ENCODE data around the gene DIAPH2. TPM values are rescaled to one million over a fixed set of nuclear protein-coding genes. Genes with fewer than 3 reads are reported as not detected.
A peak's percentile ranks its signal among the peaks of the same experiment; 100 is the strongest.

The DIAPH2 gene
- total RNA-seq, 4 donors from 2014 or later, result 40.2 to 52.2 (median 44.8) TPM

- Histone ChIP-seq H3K4me3 (no peak overlapping the region), H3K27ac (no peak overlapping the region), H3K4me1 (no peaks in the 10 kb centered on the region), H3K9me3 (no peaks in the 10 kb centered on the region), H3K36me3 (no peaks in the 10 kb centered on the region), H3K27me3 (no peaks in the 10 kb centered on the region)
- WGBS, 2 donors, result 70 to 81% methylated on average over 1 of the region's 1 CpG
- TF ChIP-seq EP300 (IDR thresholded peaks at IDR 0.05) (no peak), POLR2A (IDR thresholded peaks at IDR 0.05) (no peak), CTCF (IDR thresholded peaks at IDR 0.05) (no peak)
- no peak for DNase-seq (ENCODE audit: low spot score in 2 of 2)
These were observed 346.3 kb downstream of the DIAPH2 start for GRCh38 chrX:97030947-97031346.

- Histone ChIP-seq H3K4me3 (no peak overlapping the region), H3K9me3 (no peaks in the 10 kb centered on the region), H3K36me3 (no peaks in the 10 kb centered on the region), H3K4me1 (peaks cover 0 to 6% (median 0%) of the 10 kb centered on the region in 4 donors), H3K27ac (no peak overlapping the region), H3K27me3 (no peaks in the 10 kb centered on the region)
- 25 to 47% methylated on average over 4 of the region's 4 CpGs for WGBS, 2 donors
- peak in 1 of 2 donors; percentile 4 for DNase-seq (ENCODE audit: low spot score in 2 of 2)
- TF ChIP-seq POLR2A (IDR thresholded peaks at IDR 0.05), result no peak
- no peak for TF ChIP-seq CTCF (IDR thresholded peaks at IDR 0.05)
- TF ChIP-seq EP300 (IDR thresholded peaks at IDR 0.05), result no peak
These were observed 354.9 kb downstream of the DIAPH2 start for GRCh38 chrX:97039363-97040029.

DNA sequence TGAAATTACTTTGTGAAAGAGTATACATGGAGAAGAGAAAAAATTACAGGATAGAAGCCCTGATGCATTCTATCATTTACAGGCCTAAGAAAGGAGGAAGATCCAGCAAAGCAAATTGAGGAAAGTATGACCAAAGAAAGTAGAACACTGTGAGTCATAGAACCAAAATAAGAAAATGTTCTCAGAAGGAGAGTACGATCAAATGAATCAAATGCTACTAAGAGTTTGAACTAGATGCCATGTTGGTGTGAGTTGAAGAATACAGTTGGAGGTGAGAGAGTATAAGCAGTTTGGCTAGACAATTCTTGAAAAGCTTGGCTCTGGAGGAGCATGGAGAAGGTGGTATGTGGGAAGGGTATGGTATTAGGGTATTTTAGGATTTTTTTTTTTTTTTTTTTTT, 360.8 kb downstream of the DIAPH2 start:
- no peaks in the 10 kb centered on the region for H3K27me3 ChIP-seq
- no peaks in the 10 kb centered on the region for H3K4me1 ChIP-seq
- no peaks in the 10 kb centered on the region for H3K9me3 ChIP-seq
- no peak overlapping the region for H3K27ac ChIP-seq
- no peak for DNase-seq (ENCODE audit: low spot score in 2 of 2)
- H3K36me3 ChIP-seq, result no peaks in the 10 kb centered on the region
- 73 to 89% methylated on average over 1 of the region's 1 CpG for WGBS, 2 donors
- H3K4me3 ChIP-seq, result no peak overlapping the region
- TF ChIP-seq POLR2A (IDR thresholded peaks at IDR 0.05), result no peak
- no peak for TF ChIP-seq EP300 (IDR thresholded peaks at IDR 0.05)
- TF ChIP-seq CTCF (IDR thresholded peaks at IDR 0.05), result no peak

DNA sequence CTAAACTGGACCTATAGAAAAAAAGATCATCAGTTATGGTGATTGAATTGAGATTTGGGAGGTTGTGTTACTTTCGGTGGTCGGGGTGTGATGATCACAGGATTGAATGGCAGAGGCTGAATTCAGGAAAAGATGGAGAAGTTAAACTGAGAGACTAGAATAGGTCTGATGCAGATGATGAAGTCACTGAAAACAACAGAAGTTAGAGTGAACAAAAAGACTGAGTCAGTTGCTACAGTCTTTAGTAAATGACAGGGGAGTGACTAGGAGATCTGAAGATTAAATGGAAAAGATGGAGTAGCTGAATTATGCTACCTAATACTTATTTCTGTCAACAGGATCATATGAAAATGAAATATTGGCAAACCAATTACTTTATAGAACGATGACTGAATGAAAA, 362.2 kb downstream of the DIAPH2 start:
- H3K9me3 ChIP-seq, result no peaks in the 10 kb centered on the region
- H3K36me3 ChIP-seq, result no peaks in the 10 kb centered on the region
- H3K4me3 ChIP-seq, result no peak overlapping the region
- no peak for DNase-seq (ENCODE audit: low spot score in 2 of 2)
- TF ChIP-seq POLR2A (IDR thresholded peaks at IDR 0.05), result no peak
- TF ChIP-seq CTCF (IDR thresholded peaks at IDR 0.05), result no peak
- TF ChIP-seq EP300 (IDR thresholded peaks at IDR 0.05), result no peak
- H3K4me1 ChIP-seq, result no peaks in the 10 kb centered on the region
- H3K27me3 ChIP-seq, result no peaks in the 10 kb centered on the region
- WGBS, 2 donors, result 88 to 95% methylated on average over 3 of the region's 3 CpGs
- no peak overlapping the region for H3K27ac ChIP-seq

GRCh38 chrX:97050392-97050791, 365.8 kb downstream of the DIAPH2 start:
- no peak for DNase-seq (ENCODE audit: low spot score in 2 of 2)
- no peaks in the 10 kb centered on the region for H3K4me1 ChIP-seq
- no peaks in the 10 kb centered on the region for H3K36me3 ChIP-seq
- no peaks in the 10 kb centered on the region for H3K27me3 ChIP-seq
- 25 to 30% methylated on average over 2 of the region's 2 CpGs for WGBS, 2 donors
- no peak overlapping the region for H3K4me3 ChIP-seq
- TF ChIP-seq EP300 (IDR thresholded peaks at IDR 0.05) (no peak), POLR2A (IDR thresholded peaks at IDR 0.05) (no peak), CTCF (IDR thresholded peaks at IDR 0.05) (no peak)
- H3K27ac ChIP-seq, result no peak overlapping the region
- no peaks in the 10 kb centered on the region for H3K9me3 ChIP-seq

Measured in tibial nerve (tissue), 4 donors.